H1 (cell line): ENCODE results near the gene FOXJ2. TPM values are rescaled to one million over a fixed set of nuclear protein-coding genes. Genes with fewer than 3 reads are reported as not detected.
A peak's percentile ranks its signal among the peaks of the same experiment; 100 is the strongest.

ENCODE experiments used
- CTCF ChIA-PET: fragments of 300-600 bp; sonication (Branson Sonifier 250); formaldehyde crosslinking; loops from one replicate; lab custom pipeline; 2021; ENCODE audit not compliant: partially characterized antibody; lab: Charles Lee
- POLR2A ChIA-PET: fragments of 300-600 bp; sonication (Branson Sonifier 250); formaldehyde crosslinking; loops from one replicate; lab custom pipeline; 2021; ENCODE audit warnings: inconsistent platforms; ENCODE audit not compliant: partially characterized antibody; lab: Charles Lee
- DNase-seq, 2 experiments: peaks; one replicate each; pipeline versions ENCODE4 v3.0.0 to v3.0.0-alpha.2; 2010 to 2022; ENCODE audit warnings: low spot score in 2 of 2, low read depth in 1 of 2, mixed read lengths in 1 of 2
- FAIRE-seq: peaks from 2 replicates; lab custom pipeline; 2011; peaks lifted over from hg19 to GRCh38; lab: Jason Lieb, UNC
- H2AFZ ChIP-seq: 2 replicates; pipeline ENCODE4 v1.8.1; 2012; ENCODE audit warnings: low read length, inconsistent platforms
- H2AK5ac ChIP-seq: 2 replicates; pipeline ENCODE4 v1.6.1; 2013; ENCODE audit warnings: low read depth, low read length
- H2BK120ac ChIP-seq: replicated peaks from 2 replicates; pipeline ENCODE3; 2013; ENCODE audit warnings: low read depth, low read length, inconsistent platforms
- H2BK12ac ChIP-seq: 2 replicates; pipeline ENCODE4 v1.6.1; 2013; ENCODE audit warnings: low read depth, low read length
- H2BK15ac ChIP-seq: 2 replicates; pipeline ENCODE4 v1.6.1; 2013; ENCODE audit warnings: low read length
- H2BK20ac ChIP-seq: 2 replicates; pipeline ENCODE4 v1.6.1; 2013; ENCODE audit warnings: low read length
- H2BK5ac ChIP-seq: 2 replicates; pipeline ENCODE4 v1.6.1; 2013; ENCODE audit warnings: low read depth, low read length
- H3K14ac ChIP-seq: 2 replicates; pipeline ENCODE4 v1.6.1; 2013; ENCODE audit warnings: inconsistent platforms; ENCODE audit not compliant: insufficient read length
- H3K18ac ChIP-seq: 2 replicates; pipeline ENCODE4 v1.6.1; 2013; ENCODE audit warnings: low read length; ENCODE audit errors: extremely low read depth
- H3K23ac ChIP-seq: 2 replicates; pipeline ENCODE4 v1.6.1; 2013; ENCODE audit warnings: inconsistent platforms; ENCODE audit not compliant: insufficient read length
- H3K23me2 ChIP-seq: 2 replicates; pipeline ENCODE4 v1.6.1; 2013; ENCODE audit warnings: low read depth, low read length
- H3K27ac ChIP-seq: 2 replicates; pipeline ENCODE4 v1.6.1; 2011; ENCODE audit warnings: low read depth, low read length, inconsistent platforms
- H3K27me3 ChIP-seq, 4 experiments: replicated peaks in 1 of 4; 1 replicate in 1 of 4; 2 replicates in 3 of 4; pipeline versions ENCODE4 v1.6.1 to v1.8.1; 2011 to 2013; ENCODE audit warnings: low read length in 3 of 4, mild to moderate bottlenecking in 3 of 4, inconsistent platforms in 2 of 4, mixed read lengths in 2 of 4, moderate library complexity in 1 of 4; ENCODE audit not compliant: control insufficient read depth in 3 of 4, insufficient read depth in 3 of 4; ENCODE audit errors: extremely low read depth in 1 of 4
- H3K36me3 ChIP-seq, 4 experiments: 2 replicates each; pipeline versions ENCODE4 v1.6.1 to v1.8.1; 2011 to 2013; ENCODE audit warnings: mild to moderate bottlenecking in 4 of 4, low read length in 3 of 4, moderate library complexity in 2 of 4, control low read depth in 1 of 4, inconsistent platforms in 1 of 4; ENCODE audit not compliant: insufficient read depth in 4 of 4, control insufficient read depth in 2 of 4
- H3K4ac ChIP-seq: replicated peaks from 2 replicates; pipeline ENCODE3; 2013; ENCODE audit warnings: low read length, low read depth, mixed read lengths, inconsistent platforms; ENCODE audit not compliant: insufficient read length
- H3K4me1 ChIP-seq, 4 experiments: replicated peaks in 1 of 4; 1 replicate in 1 of 4; 2 replicates in 3 of 4; pipeline versions ENCODE4 v1.6.1 to v1.8.1; 2011 to 2013; ENCODE audit warnings: low read length in 3 of 4, inconsistent platforms in 2 of 4, mixed read lengths in 1 of 4; ENCODE audit not compliant: insufficient read depth in 4 of 4, control insufficient read depth in 3 of 4
- H3K4me2 ChIP-seq, 2 experiments: 2 replicates each; pipeline versions ENCODE4 v1.6.1 to v1.8.1; 2011 to 2013; ENCODE audit warnings: low read depth in 2 of 2, low read length in 2 of 2, control low read depth in 1 of 2, inconsistent platforms in 1 of 2, mild to moderate bottlenecking in 1 of 2; ENCODE audit not compliant: insufficient read depth in 1 of 2
- H3K4me3 ChIP-seq, 4 experiments: fragments of 200-600, 300-600 bp in 1 of 4; sonication (generic), shearing (Covaris generic), sonication (Bioruptor Twin) in 1 of 4; 2 replicates each; pipeline versions ENCODE4 v1.5.1 to v1.8.1; 2011 to 2016; ENCODE audit warnings: low read length in 4 of 4, low read depth in 3 of 4, control low read depth in 2 of 4, inconsistent platforms in 2 of 4, mild to moderate bottlenecking in 2 of 4, mixed read lengths in 1 of 4, moderate library complexity in 1 of 4; ENCODE audit not compliant: insufficient read depth in 2 of 4; ENCODE audit errors: extremely low read depth in 1 of 4
- H3K56ac ChIP-seq: replicated peaks from 2 replicates; pipeline ENCODE3; 2013; ENCODE audit warnings: low read depth, mild to moderate bottlenecking, mixed read lengths, low read length, inconsistent platforms; ENCODE audit not compliant: insufficient read length
- H3K79me1 ChIP-seq: 2 replicates; pipeline ENCODE4 v1.6.1; 2013; ENCODE audit warnings: low read depth, low read length, control low read depth
- H3K79me2 ChIP-seq, 2 experiments: 2 replicates each; pipeline versions ENCODE4 v1.6.1 to v1.8.1; 2012 to 2013; ENCODE audit warnings: low read length in 2 of 2, mild to moderate bottlenecking in 2 of 2, inconsistent platforms in 1 of 2; ENCODE audit not compliant: insufficient read depth in 2 of 2, control insufficient read depth in 1 of 2
- H3K9ac ChIP-seq, 4 experiments: replicated peaks in 1 of 4; 1 replicate in 1 of 4; 2 replicates in 3 of 4; pipeline versions ENCODE4 v1.6.1 to v1.8.1; 2011 to 2013; ENCODE audit warnings: low read depth in 3 of 4, low read length in 3 of 4, control low read depth in 2 of 4, mild to moderate bottlenecking in 2 of 4, moderate library complexity in 2 of 4, inconsistent platforms in 1 of 4; ENCODE audit errors: extremely low read depth in 1 of 4
- H3K9me3 ChIP-seq, 2 experiments: 2 replicates each; pipeline versions ENCODE4 v1.6.1 to v1.8.1; 2012 to 2013; ENCODE audit warnings: mild to moderate bottlenecking in 2 of 2, moderate library complexity in 2 of 2, control low read depth in 1 of 2, inconsistent platforms in 1 of 2, low read depth in 1 of 2, low read length in 1 of 2, mixed read lengths in 1 of 2; ENCODE audit not compliant: insufficient read depth in 2 of 2
- H4K20me1 ChIP-seq, 2 experiments: replicated peaks in 1 of 2; 2 replicates each; pipeline versions ENCODE3 to v1.8.1; 2011 to 2013; ENCODE audit warnings: inconsistent platforms in 2 of 2, low read length in 2 of 2, mild to moderate bottlenecking in 1 of 2; ENCODE audit not compliant: insufficient read depth in 2 of 2, control insufficient read depth in 1 of 2
- H4K5ac ChIP-seq: 2 replicates; pipeline ENCODE4 v1.6.1; 2013; ENCODE audit warnings: low read length, low read depth, mixed read lengths, inconsistent platforms; ENCODE audit not compliant: insufficient read length
- H4K8ac ChIP-seq: 2 replicates; pipeline ENCODE4 v1.8.0; 2013; ENCODE audit warnings: mild to moderate bottlenecking, moderate library complexity, low read length, inconsistent platforms; ENCODE audit not compliant: insufficient read depth; ENCODE audit errors: extremely low read depth
- H4K91ac ChIP-seq: replicated peaks from 2 replicates; pipeline ENCODE3; 2013; ENCODE audit warnings: low read length, mixed read lengths, inconsistent platforms; ENCODE audit not compliant: insufficient read length
- ASH2L ChIP-seq: fragments of 200-600, 300-600 bp; sonication (generic); IDR thresholded peaks from one replicate; pipeline ENCODE4 v1.7.1; 2017; ENCODE audit warnings: low read length
- BACH1 ChIP-seq: IDR thresholded peaks from 2 replicates; pipeline ENCODE4 v1.6.1; 2012; ENCODE audit warnings: low read length, improper control_type of control experiment
- BCL11A ChIP-seq, 2 experiments: IDR thresholded peaks; one replicate each; pipeline ENCODE4 v1.6.1; 2011; ENCODE audit warnings: low read depth in 2 of 2, low read length in 2 of 2, mild to moderate bottlenecking in 2 of 2
- CHD2 ChIP-seq: IDR thresholded peaks from 2 replicates; pipeline ENCODE4 v1.6.1; 2012; ENCODE audit warnings: low read length, improper control_type of control experiment
- CREB1 ChIP-seq: IDR thresholded peaks from 2 replicates; pipeline ENCODE4 v1.6.1; 2012; ENCODE audit warnings: inconsistent platforms
- GTF2F1 ChIP-seq: IDR thresholded peaks from 2 replicates; pipeline ENCODE4 v1.6.1; 2012; ENCODE audit warnings: low read depth, low read length, improper control_type of control experiment, borderline replicate concordance
- KDM4A ChIP-seq: IDR thresholded peaks from one replicate; pipeline ENCODE4 v1.7.1; 2012; ENCODE audit warnings: low read depth, mild to moderate bottlenecking, moderate library complexity, low read length, inconsistent platforms; ENCODE audit not compliant: severe bottlenecking
- RBBP5 ChIP-seq: IDR thresholded peaks from 2 replicates; pipeline ENCODE4 v1.7.1; 2012; ENCODE audit warnings: low read depth, mild to moderate bottlenecking, inconsistent platforms, low read length, moderate library complexity, borderline replicate concordance
- SIN3A ChIP-seq, 2 experiments: IDR thresholded peaks in 1 of 2; conservative IDR thresholded peaks in 1 of 2; 2 replicates each; pipeline ENCODE4 v1.6.1; 2011 to 2012; ENCODE audit warnings: low read length in 2 of 2, improper control_type of control experiment in 1 of 2, low read depth in 1 of 2, mild to moderate bottlenecking in 1 of 2
- WGBS, 2 experiments: shearing (Covaris generic) in 1 of 2; methylation state at CpG; one replicate each; pipeline versions ENCODE4 v1.1.6 to v1.1.7; 2013 to 2015; ENCODE audit warnings: low lambda C conversion rate in 2 of 2, mixed read lengths in 2 of 2, inconsistent platforms in 1 of 2, low coverage in 1 of 2, missing lambda C conversion rate in 1 of 2; ENCODE audit not compliant: insufficient replicate concordance in 2 of 2, insufficient coverage in 1 of 2, insufficient read length in 1 of 2; ENCODE audit errors: extremely low coverage in 1 of 2, missing lambda C conversion rate in 1 of 2; 5-methylcytosine and 5-hydroxymethylcytosine counted together
- polyA plus RNA-seq, 7 experiments: library from polyadenylated mRNA; depleted of rRNA in 3 of 7; stranded (reverse) in 5 of 7; unstranded in 2 of 7; fragments of >200 nt in 5 of 7; fragments of 200-250 nt in 2 of 7; gene quantifications; 1 replicate in 5 of 7; 2 replicates in 1 of 7; 4 replicates in 1 of 7; pipeline versions ENCODE4 v1.2.1 to v1.2.3, GENCODE V29; 2011 to 2013; ENCODE audit warnings: missing spikeins in 2 of 7, mixed read lengths in 2 of 7
- total RNA-seq: library from RNA; stranded (reverse); fragmentation: NEBNext Ultra II Directional; extraction: Animal tissue kit (Norgen Biotek cat#: 25700); gene quantifications from 2 replicates; pipeline ENCODE4 v1.2.1, GENCODE V29; 2021

Gene FOXJ2
- total and polyA plus RNA-seq, 2 of the 8 experiments (the other 6 are each of a cell fraction or from before 2014, with no cell fraction given): 4.2 to 9.3 TPM

DNA sequence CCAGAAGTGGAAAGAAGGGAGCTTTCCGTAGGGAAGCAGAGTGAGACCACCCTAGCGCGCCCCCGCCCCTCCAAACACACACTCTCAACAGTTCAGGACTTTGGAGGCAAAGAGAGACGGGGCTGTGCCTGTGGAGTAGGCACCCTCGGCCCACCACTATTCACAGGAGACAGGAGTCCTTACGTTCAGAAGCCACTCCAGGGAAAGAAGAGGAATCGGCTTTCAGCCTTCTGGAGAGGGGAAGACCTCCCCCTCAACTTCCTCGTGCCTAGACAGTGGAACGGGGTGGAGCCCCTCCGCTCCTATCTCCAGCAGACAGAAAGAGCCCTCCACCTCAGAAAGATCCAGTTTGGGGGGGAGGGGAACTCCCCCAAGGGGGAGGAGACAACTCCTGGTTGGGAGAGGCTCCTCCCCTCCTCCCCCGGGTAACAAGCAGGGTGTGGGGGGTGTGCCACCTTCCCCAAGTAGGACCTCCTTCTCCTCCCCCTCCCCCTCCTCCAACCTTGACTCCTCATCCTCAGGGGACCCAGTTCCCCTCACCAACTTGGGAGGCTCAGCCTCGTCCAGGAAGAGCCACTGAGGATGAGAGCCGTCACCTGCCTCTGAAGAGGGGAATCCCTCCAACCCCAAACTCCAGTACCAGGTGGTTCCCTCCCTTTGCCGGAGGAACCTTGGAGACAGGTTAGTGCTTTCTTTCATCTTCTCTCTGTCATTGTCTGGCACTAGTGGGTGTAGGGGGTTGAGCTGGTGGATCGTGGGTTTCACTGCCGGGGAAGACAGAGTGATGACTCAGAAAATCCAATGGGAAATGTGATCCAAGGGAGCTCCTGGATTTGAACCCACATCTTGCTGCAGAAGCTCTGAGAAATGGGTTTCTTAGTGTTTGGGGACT, 883 bp downstream of the FOXJ2 start:
- Histone ChIP-seq H3K9ac (peak overlapping the region in 3 of 4 experiments; percentile 25 to 57 (median 48); a peak in 5 of 7 replicates), H2BK120ac (no peak overlapping the region), H3K23ac (no peak overlapping the region), H3K27me3 (no peaks in the 10 kb centered on the region), H3K36me3 (no peaks in the 10 kb centered on the region), H4K5ac (peak overlapping the region; percentile 52), H2AFZ (peak overlapping the region; percentile 54; the same call in 1 of the 2 replicates), H3K4ac (no peak overlapping the region), H4K8ac (peak overlapping the region; percentile 60; the same call in 1 of the 2 replicates), H3K4me1 (peaks cover 16 to 32% (median 24%) of the 10 kb centered on the region in 4 experiments), H3K4me2 (peak overlapping the region; percentile 82 to 83), H2BK20ac (no peak overlapping the region), H3K79me1 (peaks cover 5% of the 10 kb centered on the region; the same call in 1 of the 2 replicates), H3K4me3 (peak overlapping the region; percentile 80 to 91 (median 88)), H3K56ac (peak overlapping the region; percentile 3), H3K27ac (peak overlapping the region; percentile 24; the same call in 1 of the 2 replicates), H4K20me1 (peaks cover 0 to 2% of the 10 kb centered on the region in 2 experiments), H2AK5ac (no peak overlapping the region), H2BK5ac (peak overlapping the region; percentile 42; the same call in 1 of the 2 replicates), H3K9me3 (no peaks in the 10 kb centered on the region), H2BK12ac (peak overlapping the region; percentile 77; the same call in 1 of the 2 replicates), H3K23me2 (peaks cover 15% of the 10 kb centered on the region), H2BK15ac (peak overlapping the region; percentile 37; the same call in 1 of the 2 replicates), H3K14ac (no peak overlapping the region), H4K91ac (peak overlapping the region; percentile 62), H3K18ac (peak overlapping the region; percentile 39; the same call in 1 of the 2 replicates), H3K79me2 (peaks cover 0 to 19% of the 10 kb centered on the region in 2 experiments; a peak in 1 of 4 replicates)
- CTCF ChIA-PET: interaction anchor here (1.0 to 1.7 kb wide), 2 partner anchors 17 to 45 kb away, joined by 4 read pairs; no protein-coding TSS in a partner anchor
- DNase-seq (no peak), FAIRE-seq (no peak)
- POLR2A ChIA-PET: interaction anchor here (1.0 to 1.4 kb wide), 3 partner anchors 10 to 98 kb away, joined by 3 to 4 read pairs (median 4); partner anchors contain the start of gene SLC2A3
- 18% methylated on average over 16 of the region's 17 CpGs; no CpG with 5 or more reads in 1 of the 2 experiments for WGBS, 2 experiments
- 0 out of 2 replicates have a peak, but pooled peaks have one; percentile 25 for TF ChIP-seq CHD2
- TF ChIP-seq ASH2L: peak; percentile 24
- peak; percentile 4; the same call in 1 of the 2 replicates for TF ChIP-seq BACH1
- TF ChIP-seq RBBP5: 0 out of 2 replicates have a peak, but pooled peaks have one; percentile 14
- TF ChIP-seq SIN3A (conservative IDR thresholded peaks at IDR 0.05 in 1 of 2, IDR thresholded peaks at IDR 0.05 in 1 of 2; ENCODE audit: low read depth in 1 of 2, low read length in 2 of 2): peak in 1 of 2 experiments; percentile 72; a peak in 1 of 4 replicates
- TF ChIP-seq GTF2F1: no peak
- no peak for TF ChIP-seq BCL11A (IDR thresholded peaks at IDR 0.05; ENCODE audit: low read depth in 2 of 2, low read length in 2 of 2)
- TF ChIP-seq KDM4A: peak; percentile 25
- TF ChIP-seq CREB1: no peak
